Inflammatory macrophage treated with lipopolysaccharide for 4 hours (primary cell): Measurements from ENCODE around the gene ARHGAP4.

ENCODE experiments used
- DNase-seq: peaks from one replicate; pipeline ENCODE4 v3.0.0-alpha.2; 2020

The ARHGAP4 gene

DNA sequence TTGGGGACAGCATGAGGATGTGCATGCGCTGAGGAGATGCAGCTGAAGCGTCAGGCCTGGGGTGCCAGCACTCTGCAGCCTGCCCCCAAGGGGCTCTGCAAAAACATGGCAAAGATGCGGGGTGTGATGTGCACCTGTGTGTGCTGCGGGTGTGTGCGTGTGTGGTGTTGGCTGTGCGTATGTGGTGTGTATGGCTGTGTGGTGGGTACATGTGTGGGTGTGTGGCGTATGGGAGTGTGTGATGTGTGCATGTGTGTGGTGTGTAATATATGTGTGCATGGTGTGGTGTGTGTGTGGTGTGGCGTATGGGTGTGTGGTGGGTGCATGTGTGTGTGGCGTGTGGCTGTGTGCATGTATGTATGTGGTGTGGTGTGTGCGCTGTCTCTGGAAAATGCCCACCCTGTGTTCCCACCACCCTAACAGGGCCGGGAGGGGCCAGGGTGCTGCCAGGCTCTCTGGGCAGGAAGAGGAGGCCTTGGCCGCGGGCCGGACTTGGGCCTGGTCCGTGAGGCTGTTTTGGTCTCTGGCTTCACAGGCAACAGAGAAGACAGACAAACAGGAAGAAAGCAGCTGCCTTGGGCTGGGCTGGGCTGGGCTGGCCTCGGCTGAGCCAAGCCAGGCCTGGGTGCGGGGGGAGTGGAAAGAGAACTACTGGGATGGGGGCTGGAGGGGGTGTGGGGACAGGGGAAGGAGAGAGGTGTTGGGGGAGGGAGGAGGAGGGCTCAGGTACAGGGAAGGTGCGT is 22.7 kb downstream of the ARHGAP4 start:
- no peak for DNase-seq

DNA sequence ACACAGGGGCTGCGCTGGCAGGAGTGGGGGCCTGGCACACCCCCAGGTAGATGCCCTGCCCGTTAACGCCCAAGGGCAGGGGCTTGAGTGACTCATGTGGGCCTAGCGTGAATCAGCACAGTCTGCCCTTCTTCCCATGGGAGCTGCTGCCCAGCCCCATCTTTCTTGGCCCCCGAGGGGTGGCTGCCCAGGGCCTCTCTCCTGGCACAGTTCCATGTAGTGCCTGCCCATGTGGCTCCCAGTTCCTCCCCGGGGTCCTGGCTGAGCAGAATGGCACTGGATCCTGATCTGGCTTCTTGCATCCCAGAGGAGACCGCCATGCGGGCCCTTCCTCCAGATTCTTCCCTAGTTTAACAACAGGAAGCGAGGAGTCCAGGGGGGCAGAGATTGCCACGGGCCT is 23.7 kb downstream of the ARHGAP4 start:
- no peak for DNase-seq

DNA sequence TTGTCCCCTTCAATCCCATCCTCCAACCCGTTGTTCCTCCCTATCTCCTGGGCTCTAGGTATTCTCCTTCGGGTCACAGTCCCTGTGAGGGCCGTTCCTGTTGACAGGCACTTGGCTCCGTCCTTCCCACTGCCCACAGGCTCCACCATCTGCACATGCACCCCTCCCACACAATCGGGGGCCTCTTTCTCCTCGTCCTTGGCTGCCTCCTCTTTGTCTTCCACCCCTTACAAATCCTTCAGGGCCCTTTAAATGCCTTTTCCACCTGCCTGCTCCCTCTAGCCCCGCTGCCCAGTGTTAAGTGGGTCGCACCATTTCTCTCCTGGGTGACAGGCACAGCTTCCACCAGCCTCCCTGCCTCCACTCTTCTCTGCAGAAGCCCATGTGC is 24.3 kb downstream of the ARHGAP4 start:
- DNase-seq: no peak

DNA sequence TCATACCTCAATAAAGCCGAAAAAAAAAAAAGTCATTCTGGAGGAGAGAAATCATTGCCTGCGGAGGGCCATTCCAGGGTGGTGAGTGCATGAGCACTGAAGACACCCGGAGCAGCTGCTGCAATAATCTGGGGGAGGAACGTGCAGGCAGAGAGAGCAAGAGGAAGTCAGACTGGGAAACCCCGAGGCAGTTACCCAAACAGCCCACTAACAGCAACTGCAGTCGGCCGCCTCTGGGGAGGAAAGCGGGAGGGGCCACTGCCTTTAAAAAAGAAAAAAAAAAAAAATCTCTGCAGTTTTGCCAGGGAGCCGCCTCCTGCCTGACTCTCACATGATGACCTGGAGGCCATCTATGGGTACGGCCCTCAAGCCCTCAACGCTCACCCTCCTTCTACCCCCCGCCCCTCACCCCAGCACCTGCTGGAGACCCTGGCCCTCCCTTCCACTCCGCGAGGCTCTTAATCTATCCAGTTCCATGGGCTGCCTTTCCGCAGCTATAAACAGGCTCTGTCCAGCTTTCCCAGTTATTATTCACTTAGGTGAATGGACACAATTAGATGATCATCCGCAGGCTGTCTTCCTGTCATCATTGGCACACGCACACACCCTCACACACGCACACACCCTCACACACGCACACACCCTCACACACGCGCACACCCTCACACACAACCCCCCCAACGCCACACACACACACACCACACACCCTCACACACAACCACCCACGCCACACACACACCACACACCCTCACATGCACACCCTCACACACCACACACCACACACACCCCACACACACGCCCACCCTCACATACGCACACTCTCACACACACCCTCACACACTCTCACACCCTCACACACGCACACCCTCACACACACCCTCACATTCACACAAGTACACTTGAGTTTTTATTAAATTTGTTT is 25.0 kb downstream of the ARHGAP4 start:
- peak; percentile 90 for DNase-seq

DNA sequence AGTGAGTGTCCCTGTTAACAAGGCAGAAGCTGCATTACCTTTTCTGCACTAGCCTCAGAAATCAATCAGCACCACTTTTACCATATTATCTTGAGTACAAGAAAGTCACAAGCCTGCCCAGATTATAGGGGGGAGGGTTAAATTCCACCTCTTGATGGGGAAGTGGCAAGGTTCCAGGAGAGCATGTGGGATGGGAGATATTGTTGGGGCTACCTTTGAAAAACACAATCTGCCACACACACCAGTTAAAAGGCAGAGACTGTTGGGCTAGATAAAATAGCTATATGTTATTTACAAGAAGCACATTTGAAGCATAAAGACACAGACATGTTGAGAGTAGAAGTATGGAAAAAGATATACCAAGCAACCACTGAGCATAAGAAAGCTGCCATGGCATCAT is 28.2 kb downstream of the ARHGAP4 start:
- no peak for DNase-seq

DNA sequence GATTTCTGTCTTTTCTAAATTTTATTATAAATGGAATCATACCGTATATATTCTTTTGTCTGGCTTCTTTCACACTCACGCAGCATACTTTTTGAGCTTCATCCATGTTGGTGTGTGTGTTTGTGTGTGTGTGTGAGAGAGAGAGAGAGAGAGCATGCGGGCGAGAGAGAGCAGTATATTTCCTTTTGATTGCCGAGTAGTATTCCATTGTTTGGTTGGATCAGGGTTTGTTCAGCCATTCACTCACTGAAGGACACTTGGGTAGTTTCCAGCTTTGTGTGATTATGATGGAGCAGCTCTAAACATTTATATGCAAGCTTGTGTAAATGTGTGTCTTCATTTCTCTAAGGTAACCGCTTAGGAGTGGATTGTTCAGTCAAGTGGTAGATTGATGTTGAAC is 36.9 kb downstream of the ARHGAP4 start:
- DNase-seq: no peak

DNA sequence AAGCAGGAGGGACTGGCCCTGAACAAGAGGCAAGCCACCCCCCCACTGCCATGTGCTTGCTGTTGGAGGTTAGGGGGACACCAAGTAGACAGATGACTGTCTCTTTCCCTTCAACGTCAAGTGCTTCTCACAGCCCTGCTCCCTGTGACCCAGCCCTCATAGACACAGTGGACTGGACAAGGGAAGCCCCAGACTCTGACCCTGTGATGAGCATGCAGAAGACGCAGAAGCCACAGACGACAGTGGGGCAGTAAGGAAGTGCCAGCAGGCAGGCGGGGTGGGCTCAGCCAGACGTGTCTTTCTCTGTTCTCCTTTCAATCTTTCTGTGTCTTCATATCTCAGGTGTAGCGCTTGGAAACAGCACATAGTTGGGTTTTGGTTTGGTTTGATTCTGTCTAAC is 37.7 kb downstream of the ARHGAP4 start:
- DNase-seq: no peak

DNA sequence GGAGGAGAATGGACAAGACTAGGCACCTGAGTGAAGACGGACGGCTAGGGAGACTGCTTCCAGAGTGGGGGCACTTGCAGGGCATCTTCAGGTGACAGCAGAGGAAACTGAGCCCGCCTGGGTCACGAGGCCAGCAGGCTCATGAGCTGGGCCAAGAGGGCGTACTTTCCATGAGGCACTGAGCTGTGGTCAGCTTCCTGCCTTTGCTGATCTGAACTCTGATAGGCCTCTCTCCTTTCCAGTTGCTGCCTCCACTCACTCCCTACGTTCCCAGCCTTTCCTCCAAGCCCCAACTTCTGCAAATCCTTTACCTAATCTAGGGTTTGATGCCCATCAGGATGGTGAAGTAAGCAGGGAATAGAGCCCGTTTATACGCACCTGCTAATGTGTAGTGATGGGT is 38.7 kb downstream of the ARHGAP4 start:
- no peak for DNase-seq

DNA sequence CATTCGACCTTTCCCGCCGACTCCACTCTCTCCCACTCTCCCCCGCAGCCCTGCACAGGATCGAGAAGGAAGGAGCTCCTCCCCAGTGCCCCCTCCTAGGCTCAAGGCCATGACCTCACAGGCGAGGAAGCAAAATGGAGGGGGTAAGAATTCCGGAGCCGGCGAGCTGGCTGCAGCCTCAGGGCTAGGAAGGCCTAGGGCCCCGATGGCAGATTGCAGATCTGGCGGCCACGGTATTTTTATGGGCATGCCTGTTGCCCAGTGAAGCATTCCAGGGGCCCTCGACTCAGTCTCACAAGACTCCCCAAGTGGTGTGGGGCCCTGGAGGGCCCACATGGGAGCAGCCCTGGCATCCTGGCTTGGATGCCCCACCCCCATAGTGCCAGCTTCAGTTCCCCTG is 39.1 kb downstream of the ARHGAP4 start:
- DNase-seq: no peak

DNA sequence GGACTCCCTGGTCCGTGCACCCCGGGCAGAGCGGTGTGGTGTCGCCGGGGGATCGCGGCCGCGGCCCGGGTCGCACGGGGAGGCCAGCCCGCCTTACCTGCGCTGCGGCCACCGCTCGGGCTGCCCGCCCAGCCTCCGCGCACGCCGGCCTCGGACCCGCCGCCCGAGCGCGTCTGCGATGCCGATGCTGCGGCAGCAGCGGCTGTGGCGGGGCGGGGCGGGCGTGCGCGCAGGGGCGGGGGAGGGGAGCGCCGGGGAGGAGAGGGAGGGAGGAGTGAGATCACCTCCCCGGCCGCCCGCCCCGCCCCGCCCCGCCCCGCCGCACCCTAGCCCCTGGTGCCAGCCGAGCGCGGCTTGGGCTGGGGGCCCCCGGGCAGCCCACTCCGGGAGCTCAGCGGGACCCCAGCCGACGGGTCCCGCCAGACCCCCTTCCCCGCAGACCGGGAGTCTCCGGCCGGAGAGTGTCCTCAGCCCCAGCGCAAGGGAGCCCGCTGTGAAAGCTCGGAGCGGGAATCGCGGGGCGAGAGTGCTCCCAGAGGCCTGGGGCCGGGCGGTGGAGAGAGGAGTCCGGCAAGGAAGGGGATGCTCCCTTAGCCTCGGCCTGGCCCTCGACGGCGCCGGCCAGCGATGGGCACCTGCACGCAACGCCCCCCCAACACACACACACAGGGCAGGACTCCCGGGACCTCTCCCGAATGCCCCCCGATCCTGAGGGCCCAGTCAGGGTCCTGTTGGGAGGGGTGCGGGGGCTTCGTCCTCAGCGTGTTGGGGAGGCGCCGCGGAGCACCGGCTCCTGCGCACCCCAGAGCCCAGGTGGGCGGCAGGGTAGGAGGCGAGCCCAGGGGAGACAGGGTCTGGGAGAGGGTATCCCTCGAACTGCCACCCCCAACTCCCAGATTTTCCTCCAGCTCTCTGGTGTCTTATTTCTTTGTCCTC is 39.8 kb downstream of the ARHGAP4 start, which contains the start of gene L1CAM:
Gene L1CAM (minus strand): TSS at position 206 of the 936 bp plus-strand sequence. CDS start 10,337 bp downstream, outside the sequence.
- DNase-seq: no peak

DNA sequence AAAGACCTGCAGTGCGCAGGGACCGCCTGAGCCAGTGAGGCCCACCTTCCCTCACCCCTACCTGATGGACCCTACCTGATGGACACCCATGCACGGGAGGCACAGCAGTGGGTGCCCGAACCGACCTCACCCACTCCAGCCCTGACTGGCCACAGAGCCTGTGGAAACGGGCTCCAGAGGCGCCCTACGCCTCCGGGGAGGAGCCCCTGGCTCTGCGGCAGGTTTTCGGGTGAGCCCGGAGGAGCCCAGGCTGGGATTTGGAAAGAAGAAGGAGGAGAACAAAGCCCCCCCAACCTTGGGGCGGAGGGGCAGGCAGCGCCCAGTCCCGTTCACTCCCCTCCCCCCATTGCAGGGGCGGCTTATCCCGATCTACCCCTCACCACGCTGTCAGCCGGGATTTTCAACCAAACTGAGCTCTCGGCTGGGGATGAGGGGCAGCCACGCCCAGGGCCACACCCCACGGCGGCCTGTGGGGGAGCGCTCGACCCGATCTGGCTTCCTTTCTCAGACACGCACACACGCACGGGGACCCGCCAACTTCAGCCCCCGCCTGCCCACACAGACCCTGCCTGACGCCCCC is 40.8 kb downstream of the ARHGAP4 start:
- DNase-seq: no peak

DNA sequence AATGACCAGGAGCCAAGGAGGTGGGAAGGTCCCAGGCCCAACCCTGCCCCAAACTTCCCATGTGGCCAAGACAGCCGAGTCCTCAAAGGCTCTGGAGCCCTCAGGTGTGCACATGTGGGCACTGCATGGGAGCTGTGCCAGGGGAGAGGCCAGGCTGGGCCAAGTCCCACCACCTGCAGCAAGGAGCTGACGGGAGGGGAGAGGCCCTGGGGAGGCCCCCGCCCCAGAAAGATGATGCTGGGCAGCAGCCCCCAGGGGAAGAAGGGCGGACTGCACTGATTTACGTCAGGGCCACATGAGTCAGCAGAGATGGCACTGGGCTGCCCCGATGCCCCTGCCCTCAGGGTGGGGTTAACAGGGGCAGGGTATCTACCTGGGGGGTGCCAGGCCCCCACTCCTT is 41.5 kb downstream of the ARHGAP4 start:
- no peak for DNase-seq

DNA sequence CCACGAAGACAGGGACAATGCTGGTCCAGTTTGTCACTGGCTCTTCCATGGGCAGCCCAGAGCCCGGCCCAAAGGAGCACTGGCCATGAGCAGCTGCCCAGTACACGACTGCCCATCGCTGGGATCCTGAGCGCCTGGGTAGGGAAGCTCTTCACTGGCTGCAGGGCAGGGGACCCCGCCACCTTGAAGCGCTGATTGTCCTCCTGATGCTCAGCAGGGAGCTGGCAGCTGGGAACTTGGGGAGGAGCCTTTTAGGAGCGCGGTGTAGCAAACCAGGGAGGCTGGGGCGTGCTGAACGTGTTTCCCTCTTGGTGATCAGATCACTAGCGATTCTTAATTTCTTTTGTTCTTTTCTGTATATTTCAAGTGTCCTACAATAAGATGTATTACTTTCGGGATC is 41.9 kb downstream of the ARHGAP4 start:
- DNase-seq: no peak

DNA sequence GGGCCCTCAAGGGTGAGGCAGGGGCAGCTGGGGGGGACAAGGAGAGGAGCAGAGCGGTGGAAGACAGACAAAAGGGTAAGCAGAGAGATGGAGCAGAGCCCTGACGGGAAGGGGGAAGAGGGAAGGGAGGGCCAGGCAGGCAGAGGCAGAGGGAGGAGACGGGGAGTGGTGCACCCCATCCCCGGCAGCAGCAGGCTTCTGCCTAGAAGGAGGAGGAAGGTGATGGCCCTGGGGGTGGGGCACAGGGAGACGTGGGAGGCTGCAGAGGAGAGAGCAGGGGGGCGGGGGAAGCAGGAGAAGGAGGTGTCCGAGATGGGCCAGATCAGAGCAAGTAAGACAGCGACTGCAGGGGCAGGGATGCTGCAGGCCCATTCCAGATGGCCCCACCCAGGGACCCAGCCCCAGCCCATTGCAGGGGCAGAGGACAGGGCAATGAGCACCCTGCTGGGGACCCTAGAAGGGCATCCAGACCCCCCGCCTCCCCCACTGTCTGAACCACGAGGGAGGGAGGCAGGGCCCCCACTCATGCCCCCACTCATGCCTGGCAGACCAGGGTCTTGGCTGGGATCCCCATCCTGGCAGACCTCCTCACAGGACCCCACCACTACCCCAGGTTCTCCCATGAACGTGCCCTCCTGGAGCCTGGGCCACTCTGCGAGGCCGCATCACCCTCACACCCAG is 42.8 kb downstream of the ARHGAP4 start:
- no peak for DNase-seq

DNA sequence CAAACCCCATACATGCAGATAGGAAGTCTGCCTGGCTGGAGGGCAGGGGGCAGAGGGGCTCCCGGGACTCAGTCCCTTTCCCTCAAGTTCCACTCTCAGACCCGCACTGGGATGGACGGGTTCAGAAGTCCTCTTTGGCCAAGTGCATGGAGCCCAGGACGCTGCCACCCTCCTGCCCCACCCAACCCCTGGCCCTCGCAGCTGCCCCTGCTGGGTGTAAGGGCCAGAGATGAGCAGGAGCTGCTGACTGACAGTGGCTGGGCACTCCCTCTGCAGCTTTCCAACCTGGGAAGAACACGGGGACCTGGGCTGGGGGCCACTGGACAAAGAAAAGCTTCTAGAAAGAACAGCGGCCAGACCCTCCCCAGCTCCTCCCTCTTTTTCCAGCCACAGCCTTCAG is 43.5 kb downstream of the ARHGAP4 start:
- DNase-seq: no peak

DNA sequence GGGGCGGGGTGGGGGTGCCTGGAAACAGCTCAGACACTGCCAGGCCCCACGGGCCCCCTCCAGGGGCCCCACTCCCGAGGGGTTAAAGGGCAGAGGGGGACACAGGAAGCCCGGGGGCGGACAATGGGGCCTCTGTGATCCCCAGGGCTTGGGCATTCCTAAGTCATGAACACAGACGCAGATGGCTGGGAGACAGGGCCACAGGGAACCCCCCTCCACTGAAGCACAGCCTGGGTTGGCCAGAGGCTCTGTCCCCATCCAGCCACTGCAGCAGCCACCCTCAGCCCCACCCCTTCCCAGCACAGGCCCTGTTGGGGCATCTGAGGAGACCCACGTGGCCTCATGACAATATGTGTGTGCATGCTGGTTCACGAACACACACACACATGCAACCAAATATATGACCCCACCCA is 44.0 kb downstream of the ARHGAP4 start:
- DNase-seq: no peak

DNA sequence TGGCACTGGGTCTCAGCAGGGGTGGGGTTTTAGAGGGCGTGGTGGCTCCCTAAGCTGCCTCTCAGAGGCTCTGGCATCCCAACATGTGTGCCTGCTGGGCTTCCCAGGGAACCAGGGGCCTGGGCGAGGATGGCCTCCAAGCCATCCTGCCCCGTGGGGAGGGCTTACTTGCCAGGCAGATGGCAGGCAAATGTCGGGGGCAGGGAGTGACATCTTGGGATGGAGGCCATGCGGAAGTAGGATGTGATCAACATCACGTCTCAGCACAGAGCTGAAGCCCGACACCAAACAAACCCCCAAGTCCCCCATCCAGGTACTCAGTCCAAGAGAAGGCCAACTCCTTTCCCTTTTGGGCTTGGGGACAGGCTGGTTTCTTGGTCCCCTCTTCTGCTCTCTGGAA is 44.8 kb downstream of the ARHGAP4 start:
- no peak for DNase-seq

DNA sequence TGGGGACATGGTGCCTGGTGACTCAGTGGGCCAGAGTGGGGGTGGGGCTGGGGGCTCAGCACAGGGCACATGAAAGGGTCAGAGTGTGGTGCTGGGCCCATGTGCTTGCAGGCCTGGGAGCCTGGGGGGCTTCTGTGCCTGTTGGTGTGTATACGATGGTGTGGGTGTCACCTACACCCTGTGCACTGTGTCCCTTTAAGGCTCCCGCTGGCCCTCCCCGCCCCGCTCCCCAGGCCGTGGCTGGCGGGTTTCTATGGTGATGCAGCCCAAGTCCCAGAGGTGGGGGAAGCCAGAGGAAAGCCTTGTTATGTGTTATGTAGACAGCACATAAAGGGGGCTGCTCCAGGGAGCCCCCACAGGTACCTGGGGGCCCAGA is 45.6 kb downstream of the ARHGAP4 start:
- no peak for DNase-seq

DNA sequence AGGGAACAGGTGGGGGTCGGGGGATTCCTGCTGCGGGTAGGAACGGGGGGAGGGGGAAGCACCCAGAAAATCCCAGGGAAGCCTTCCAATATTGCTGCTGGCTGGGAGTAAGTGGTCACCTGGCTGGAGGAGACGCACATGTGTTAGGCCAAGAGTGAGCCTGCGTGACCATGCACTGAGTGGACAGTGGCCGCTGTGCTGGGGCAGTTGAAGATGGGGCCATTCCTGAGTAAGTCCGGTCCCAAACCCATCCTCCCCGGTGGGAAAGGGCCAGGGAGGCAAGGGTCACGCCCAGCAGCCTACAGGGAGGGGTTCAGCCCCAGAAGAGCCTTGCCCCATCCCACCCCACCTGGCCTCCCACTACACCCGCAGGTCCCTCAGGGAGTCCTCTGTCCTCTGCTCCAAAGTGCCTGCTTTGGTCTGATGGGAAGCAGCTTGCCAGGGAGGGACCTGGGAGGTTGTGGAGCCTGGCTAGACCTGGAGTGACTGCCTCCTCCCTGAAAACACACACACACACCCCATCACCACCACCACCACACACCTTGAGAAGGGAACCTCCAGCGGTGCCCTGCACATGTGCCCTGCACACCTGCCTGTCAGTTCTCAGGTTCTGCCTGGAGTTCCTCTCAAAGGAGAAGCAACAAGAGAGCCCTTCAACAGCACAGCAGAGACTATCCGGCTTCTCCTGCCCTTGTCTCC is 46.2 kb downstream of the ARHGAP4 start:
- DNase-seq: no peak

DNA sequence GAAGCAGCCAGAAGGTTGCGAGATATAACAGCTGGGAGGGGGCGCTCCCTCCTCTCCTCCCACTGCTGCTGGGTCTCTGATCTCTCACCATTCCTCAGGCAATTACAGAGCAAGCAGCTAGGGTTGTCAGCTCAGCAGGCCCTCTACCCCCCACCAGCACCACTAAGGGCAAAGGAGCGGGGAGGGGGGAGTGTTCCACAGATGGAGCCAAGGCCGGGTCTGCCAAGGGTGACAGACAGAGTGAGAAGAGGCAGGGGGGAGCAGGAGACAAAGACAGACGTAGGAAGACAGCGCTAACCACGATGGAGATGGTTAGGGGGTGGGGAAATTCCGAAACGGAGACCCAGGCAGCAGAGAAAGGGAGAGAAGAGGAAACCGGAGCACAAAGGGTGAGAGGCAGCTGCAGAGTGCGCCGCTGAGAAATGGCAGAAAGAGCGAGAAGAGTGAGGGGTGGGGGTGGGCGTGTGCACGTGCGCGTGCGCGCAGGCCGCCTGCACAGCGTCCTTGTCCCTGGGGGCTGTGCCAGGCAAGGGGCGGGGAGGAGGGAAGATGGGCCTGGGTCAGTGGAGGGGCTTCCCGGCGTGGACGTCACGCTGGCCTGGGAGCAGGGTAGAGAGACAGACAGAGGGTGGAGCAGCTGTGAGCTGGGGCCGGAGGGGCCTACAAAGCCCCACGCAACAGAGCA is 47.0 kb downstream of the ARHGAP4 start:
- DNase-seq: no peak

DNA sequence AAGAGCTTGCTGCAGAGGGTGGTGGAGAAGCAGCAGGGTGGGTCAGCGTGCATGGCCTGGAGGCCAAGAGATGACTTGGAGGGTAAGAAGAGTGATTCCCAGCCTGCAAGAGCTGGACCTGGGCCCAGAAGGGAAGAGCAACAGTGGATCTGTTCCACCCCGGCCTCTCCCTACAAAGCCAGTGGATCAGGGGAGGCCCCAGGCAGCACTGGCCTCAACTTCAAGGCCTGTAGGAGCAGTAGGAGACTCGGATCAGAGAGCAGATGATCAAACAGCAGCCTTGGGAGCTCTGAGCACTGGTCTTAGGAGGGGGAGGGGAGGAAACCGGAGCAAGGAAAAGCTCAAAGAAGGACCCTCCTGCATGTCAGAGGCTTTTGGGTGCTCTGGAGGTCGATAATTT is 47.7 kb downstream of the ARHGAP4 start:
- no peak for DNase-seq
